Psoas muscle (tissue), 8 donors: Measurements from ENCODE around the gene HPCAL1. TPM values are rescaled to one million over a fixed set of nuclear protein-coding genes. Genes with fewer than 3 reads are reported as not detected.

ENCODE experiments used
- ATAC-seq, 4 donors: fragments of 200-7000 bp; cut with Tn5 transposase; one replicate each; pipeline ENCODE4 v1.9.1; 2020; ENCODE audit warnings: moderate library complexity in 3 of 4, mild to moderate bottlenecking in 2 of 4
- DNase-seq, 2 donors: peaks; one replicate each; pipeline ENCODE4 v3.0.0-alpha.2; 2020
- H3K27ac ChIP-seq: fragments of 200-600 bp; one replicate; pipeline ENCODE4 v1.8.0; 2022
- H3K27me3 ChIP-seq, 3 donors: fragments of 200-600 bp in 1 of 3; one replicate each; pipeline versions ENCODE4 v1.6.1 to v1.8.0; 2013 to 2022; ENCODE audit warnings: low read length in 2 of 3, mild to moderate bottlenecking in 2 of 3, moderate library complexity in 1 of 3; ENCODE audit not compliant: insufficient read depth in 3 of 3
- H3K36me3 ChIP-seq, 2 donors: fragments of 200-600 bp in 1 of 2; one replicate each; pipeline versions ENCODE4 v1.6.1 to v1.8.0; 2013 to 2022; ENCODE audit warnings: low read depth in 1 of 2, mild to moderate bottlenecking in 1 of 2, moderate library complexity in 1 of 2; ENCODE audit not compliant: insufficient read depth in 1 of 2
- H3K4me1 ChIP-seq: fragments of 200-600 bp; one replicate; pipeline ENCODE4 v1.8.0; 2022
- H3K4me3 ChIP-seq: fragments of 200-600 bp; one replicate; pipeline ENCODE4 v1.8.0; 2022; ENCODE audit warnings: mild to moderate bottlenecking
- H3K9me3 ChIP-seq: fragments of 200-600 bp; one replicate; pipeline ENCODE4 v1.8.0; 2022
- CTCF ChIP-seq: fragments of 200-600 bp; IDR thresholded peaks from one replicate; pipeline ENCODE4 v1.8.0; 2022; ENCODE audit warnings: antibody characterized with exemption
- WGBS, 3 donors: extraction: QIAGEN DNeasy Blood & Tissue Kit; methylation state at CpG; one replicate each; pipeline versions ENCODE4 v1.1.6 to v1.1.7; 2013; 5-methylcytosine and 5-hydroxymethylcytosine counted together
- intact Hi-C, 2 donors: fragments of 100-400 bp; cut with DNase I; formaldehyde crosslinking; loops; one replicate each; pipeline versions ENCODE4 v1.11.0 to v1.14.2; 2022
- polyA plus RNA-seq, 3 donors: library from polyadenylated mRNA; stranded (reverse); fragments of 200-250 nt; gene quantifications; one replicate each; pipeline ENCODE4 v1.2.3, GENCODE V29; 2013
- total RNA-seq, 4 donors: library from RNA; stranded (reverse); fragmentation: NEBNext Ultra II Directional in 2 of 4; extraction: Animal tissue kit (Norgen Biotek cat#: 25700) in 2 of 4; gene quantifications; one replicate each; pipeline versions ENCODE4 v1.2.1 to v1.2.4, GENCODE V29; 2021 to 2023
- donor health status: healthy with polysubstance abuse.
- donor health status: DM: no; HTN: no; CAD: no; lungs with moderate emphysema.
- donor health status: Bipolar disorder and iron deficiency.
- donor health status: healthy.
- donor health status: DM: yes; HTN: yes; CAD: no.
- donor health status: DM: no; HTN: no; CAD: no.
- donor health status: DM: no; HTN: no; CAD: no.
- donor health status: DM: yes; HTN: yes; CAD: no.

HPCAL1 gene
- total and polyA plus RNA-seq, 7 donors: 16.1 to 182 (median 33.4) TPM

GRCh38 chr2:10321622-10322021, 18.9 kb downstream of the HPCAL1 start:
- peaks cover 3% of the 10 kb centered on the region for H3K4me1 ChIP-seq
- WGBS, 3 donors: 97 to 98% (median 97%) methylated on average over 6 of the region's 6 CpGs
- H3K9me3 ChIP-seq: no peaks in the 10 kb centered on the region
- H3K36me3 ChIP-seq: no peaks in the 10 kb centered on the region
- no peak for ATAC-seq
- DNase-seq: no peak
- H3K4me3 ChIP-seq: no peak overlapping the region
- TF ChIP-seq CTCF: no peak
- H3K27ac ChIP-seq: no peak overlapping the region
- intact Hi-C loops: no loop called here
- no peaks in the 10 kb centered on the region for H3K27me3 ChIP-seq

GRCh38 chr2:10322481-10322880, 19.8 kb downstream of the HPCAL1 start:
- H3K4me3 ChIP-seq: no peak overlapping the region
- 90 to 93% (median 93%) methylated on average over 4 of the region's 4 CpGs for WGBS, 3 donors
- H3K27ac ChIP-seq: no peak overlapping the region
- intact Hi-C loops: no loop called here
- no peak for TF ChIP-seq CTCF
- H3K9me3 ChIP-seq: no peaks in the 10 kb centered on the region
- no peaks in the 10 kb centered on the region for H3K27me3 ChIP-seq
- H3K4me1 ChIP-seq: peaks cover 12% of the 10 kb centered on the region
- DNase-seq (no peak), ATAC-seq (no peak)
- no peaks in the 10 kb centered on the region for H3K36me3 ChIP-seq

GRCh38 chr2:10322973-10323372, 20.3 kb downstream of the HPCAL1 start:
- 95 to 96% (median 96%) methylated on average over 13 of the region's 13 CpGs for WGBS, 3 donors
- no peaks in the 10 kb centered on the region for H3K9me3 ChIP-seq
- H3K36me3 ChIP-seq: no peaks in the 10 kb centered on the region
- DNase-seq (no peak), ATAC-seq (no peak)
- TF ChIP-seq CTCF: no peak
- no peak overlapping the region for H3K27ac ChIP-seq
- no peaks in the 10 kb centered on the region for H3K27me3 ChIP-seq
- H3K4me3 ChIP-seq: no peak overlapping the region
- H3K4me1 ChIP-seq: peaks cover 13% of the 10 kb centered on the region
- intact Hi-C loops: no loop called here

- 82 to 91% (median 90%) methylated on average over 5 of the region's 5 CpGs for WGBS, 3 donors
Observed at GRCh38 chr2:10323535-10323934, 20.8 kb downstream of the HPCAL1 start.

More at GRCh38 chr2:10323535-10323934, 20.8 kb downstream of the HPCAL1 start:
- no peak for ATAC-seq
- no peaks in the 10 kb centered on the region for H3K27me3 ChIP-seq
- no peaks in the 10 kb centered on the region for H3K9me3 ChIP-seq
- no peak for TF ChIP-seq CTCF
- H3K36me3 ChIP-seq: no peaks in the 10 kb centered on the region
- intact Hi-C loops: no loop called here
- peaks cover 13% of the 10 kb centered on the region for H3K4me1 ChIP-seq
- H3K4me3 ChIP-seq: no peak overlapping the region
- no peak for DNase-seq
- no peak overlapping the region for H3K27ac ChIP-seq
